SU-DHL-6 (cell line): ENCODE measurements around the gene PRDX2.
A peak's percentile ranks its signal among the peaks of the same experiment; 100 is the strongest.

Experiments used
- H2AFZ ChIP-seq: fragments of 200-600 bp; sonication (generic); 2 replicates; pipeline ENCODE4 v1.6.1; 2014; ENCODE audit warnings: low read depth, mild to moderate bottlenecking, moderate library complexity, mixed read lengths, antibody characterized with exemption, low read length; ENCODE audit not compliant: severe bottlenecking
- H3F3A ChIP-seq: fragments of 200-600 bp; shearing (Covaris generic); 2 replicates; pipeline ENCODE4 v1.6.0; 2016; ENCODE audit warnings: antibody characterized with exemption, mild to moderate bottlenecking; ENCODE audit not compliant: insufficient read depth
- H3K27ac ChIP-seq: fragments of 200-600 bp; sonication (generic); 2 replicates; pipeline ENCODE4 v1.5.1; 2016; ENCODE audit warnings: low read depth, mild to moderate bottlenecking, low read length, moderate library complexity, mixed read lengths
- H3K27me3 ChIP-seq: fragments of 200-600 bp; sonication (generic), shearing (Covaris generic); 2 replicates; pipeline ENCODE4 v1.6.0; 2014; ENCODE audit warnings: mild to moderate bottlenecking, low read length
- H3K36me3 ChIP-seq: fragments of 200-600 bp; sonication (generic); 2 replicates; pipeline ENCODE4 v1.6.1; 2014; ENCODE audit warnings: mild to moderate bottlenecking, low read length, mixed read lengths
- H3K4me2 ChIP-seq: fragments of 300-600, 200-600 bp; shearing (Covaris generic), sonication (generic); 2 replicates; pipeline ENCODE4 v1.6.0; 2014; ENCODE audit warnings: low read length, low read depth, mild to moderate bottlenecking; ENCODE audit not compliant: poor library complexity, severe bottlenecking
- H3K4me3 ChIP-seq: fragments of 200-600 bp; sonication (generic); 2 replicates; pipeline ENCODE4 v1.5.1; 2014; ENCODE audit warnings: antibody characterized with exemption, low read length, mild to moderate bottlenecking, mixed read lengths; ENCODE audit not compliant: insufficient read depth, poor library complexity, severe bottlenecking
- H3K79me2 ChIP-seq: fragments of 200-600 bp; sonication (generic); 2 replicates; pipeline ENCODE4 v1.6.1; 2014; ENCODE audit warnings: mild to moderate bottlenecking, low read length, moderate library complexity; ENCODE audit not compliant: insufficient read depth
- H3K9ac ChIP-seq: fragments of 200-600 bp; sonication (generic); 2 replicates; pipeline ENCODE4 v1.7.0; 2014; ENCODE audit warnings: mild to moderate bottlenecking, low read length
- H3K9me2 ChIP-seq: fragments of 200-600 bp; sonication (generic); replicated peaks from 2 replicates; pipeline ENCODE4 v1.6.1; 2014; ENCODE audit warnings: low read length; ENCODE audit not compliant: insufficient read depth
- H3K9me3 ChIP-seq: fragments of 200-600 bp; sonication (generic); 2 replicates; pipeline ENCODE4 v1.6.1; 2014; ENCODE audit warnings: low read length, mixed read lengths; ENCODE audit not compliant: insufficient read depth
- H4K20me1 ChIP-seq: fragments of 200-600 bp; sonication (generic); 2 replicates; pipeline ENCODE4 v1.6.1; 2014; ENCODE audit warnings: low read depth, mild to moderate bottlenecking, antibody characterized with exemption, low read length, moderate library complexity, mixed read lengths
- CTCF ChIP-seq: fragments of 200-600 bp; sonication (generic); IDR thresholded peaks from one replicate; pipeline ENCODE4 v1.5.1; 2017; ENCODE audit warnings: antibody characterized with exemption, mild to moderate bottlenecking, low read length, moderate library complexity; ENCODE audit not compliant: insufficient read depth, poor library complexity, severe bottlenecking
- EZH2phosphoT487 ChIP-seq: fragments of 200-600 bp; sonication (generic), shearing (Covaris generic); conservative IDR thresholded peaks from 2 replicates; pipeline ENCODE4 v1.6.1; 2018; ENCODE audit warnings: mild to moderate bottlenecking, antibody characterized with exemption, low read length, moderate library complexity, mixed read lengths

PRDX2 gene

GRCh38 chr19:12789904-12790619, 11.5 kb downstream of the PRDX2 start:
- no peaks in the 10 kb centered on the region for H3K27me3 ChIP-seq
- H3K9me2 ChIP-seq, result no peaks in the 10 kb centered on the region
- peak overlapping the region; percentile 77 for H3K9ac ChIP-seq
- no peaks in the 10 kb centered on the region for H3K36me3 ChIP-seq
- no peaks in the 10 kb centered on the region for H4K20me1 ChIP-seq
- no peak for TF ChIP-seq EZH2phosphoT487
- TF ChIP-seq CTCF, result no peak
- peak overlapping the region; percentile 21 for H3K4me3 ChIP-seq
- H3F3A ChIP-seq, result peaks cover 36% of the 10 kb centered on the region
- H3K27ac ChIP-seq, result no peak overlapping the region
- H2AFZ ChIP-seq, result peak overlapping the region; percentile 28
- peak overlapping the region; percentile 94 for H3K4me2 ChIP-seq
- H3K9me3 ChIP-seq, result no peaks in the 10 kb centered on the region
- H3K79me2 ChIP-seq, result no peaks in the 10 kb centered on the region

- Histone ChIP-seq H3K27me3 (no peaks in the 10 kb centered on the region), H3K9ac (peak overlapping the region; percentile 77; the same call in 1 of the 2 replicates), H3K9me2 (no peaks in the 10 kb centered on the region), H3K4me3 (no peak overlapping the region), H4K20me1 (no peaks in the 10 kb centered on the region), H2AFZ (no peak overlapping the region), H3K4me2 (peak overlapping the region; percentile 94), H3F3A (peaks cover 30% of the 10 kb centered on the region), H3K9me3 (no peaks in the 10 kb centered on the region), H3K79me2 (no peaks in the 10 kb centered on the region), H3K27ac (no peak overlapping the region), H3K36me3 (no peaks in the 10 kb centered on the region)
- TF ChIP-seq EZH2phosphoT487, result no peak
- TF ChIP-seq CTCF, result no peak
These were observed 12.3 kb downstream of the PRDX2 start for GRCh38 chr19:12789098-12789903.

GRCh38 chr19:12788682-12789097, 12.9 kb downstream of the PRDX2 start:
- H3K9me3 ChIP-seq, result no peaks in the 10 kb centered on the region
- no peaks in the 10 kb centered on the region for H3K9me2 ChIP-seq
- H3K4me2 ChIP-seq, result no peak overlapping the region
- H3K27ac ChIP-seq, result no peak overlapping the region
- peaks cover 26% of the 10 kb centered on the region for H3F3A ChIP-seq
- H3K27me3 ChIP-seq, result no peaks in the 10 kb centered on the region
- no peak overlapping the region for H3K9ac ChIP-seq
- H3K4me3 ChIP-seq, result no peak overlapping the region
- TF ChIP-seq EZH2phosphoT487 (no peak), CTCF (no peak)
- H4K20me1 ChIP-seq, result no peaks in the 10 kb centered on the region
- H2AFZ ChIP-seq, result no peak overlapping the region
- no peaks in the 10 kb centered on the region for H3K36me3 ChIP-seq
- no peaks in the 10 kb centered on the region for H3K79me2 ChIP-seq
